Stimulated activated CD4-positive, alpha-beta T cell treated with anti-CD3 and anti-CD28 coated beads, TNF-alpha, amount 100 ng/mL, for 48 hours (primary cell): ENCODE measurements around the gene RALY.

Experiments used
- DNase-seq, 3 donors: peaks; one replicate each; pipeline ENCODE4 v3.0.0-alpha.2; 2020; ENCODE audit warnings: low read depth in 3 of 3

Gene RALY

GRCh38 chr20:34047010-34047687, 53.4 kb downstream of the RALY start:
- no peak for DNase-seq

- no peak for DNase-seq
Observed at GRCh38 chr20:34047917-34048316, 54.2 kb downstream of the RALY start.

- no peak for DNase-seq
Observed at GRCh38 chr20:34049389-34049788, 55.7 kb downstream of the RALY start.

- no peak for DNase-seq
Observed at GRCh38 chr20:34049897-34050695, 56.4 kb downstream of the RALY start.

- DNase-seq: no peak
Observed at GRCh38 chr20:34052414-34052813, 58.7 kb downstream of the RALY start.

GRCh38 chr20:34055290-34055689, 61.6 kb downstream of the RALY start:
- DNase-seq: no peak

GRCh38 chr20:34058831-34059230, 65.1 kb downstream of the RALY start:
- DNase-seq: no peak

GRCh38 chr20:34060970-34061369, 67.3 kb downstream of the RALY start:
- DNase-seq: no peak

GRCh38 chr20:34061695-34062094, 68.0 kb downstream of the RALY start:
- no peak for DNase-seq

- no peak for DNase-seq
Observed at GRCh38 chr20:34062570-34063482, 69.1 kb downstream of the RALY start.

GRCh38 chr20:34064286-34064685, 70.6 kb downstream of the RALY start:
- no peak for DNase-seq

- no peak for DNase-seq
Observed at GRCh38 chr20:34065260-34065659, 71.5 kb downstream of the RALY start.

- DNase-seq: no peak
Observed at GRCh38 chr20:34066476-34067090, 72.9 kb downstream of the RALY start.

- no peak for DNase-seq
Observed at GRCh38 chr20:34068001-34068400, 74.3 kb downstream of the RALY start.

- DNase-seq: peak in 2 of 3 donors; percentile 18 to 28
Observed at GRCh38 chr20:34069341-34070078, 75.8 kb downstream of the RALY start.

GRCh38 chr20:34070079-34070439, 76.3 kb downstream of the RALY start:
- DNase-seq: no peak

- DNase-seq: no peak
Observed at GRCh38 chr20:34070859-34071258, 77.1 kb downstream of the RALY start.

- DNase-seq: no peak
Observed at GRCh38 chr20:34072076-34072475, 78.4 kb downstream of the RALY start.

GRCh38 chr20:34072778-34073177, 79.1 kb downstream of the RALY start:
- DNase-seq: no peak

- peak in 2 of 3 donors; percentile 14 to 24 for DNase-seq
Observed at GRCh38 chr20:34074101-34074760, 80.5 kb downstream of the RALY start.

GRCh38 chr20:34075647-34076046, 81.9 kb downstream of the RALY start:
- DNase-seq: no peak
